IPS-NIHi11 (cell line): ENCODE data around the gene HIPK1.
A peak's percentile ranks its signal among the peaks of the same experiment; 100 is the strongest.
"Not testable (repeated sequence)": the region's sequence is repeated elsewhere in the genome, so short reads cannot be mapped to it uniquely, and the experiment has no call there.

Source experiments
- DNase-seq: peaks from one replicate; pipeline ENCODE4 v3.0.0; 2012; ENCODE audit warnings: mixed read lengths, low spot score

HIPK1 gene

GRCh38 chr1:113945329-113945728 lies 16.2 kb downstream of the HIPK1 start:
- DNase-seq, result no peak

- peak; percentile 14 for DNase-seq
These were observed 17.0 kb downstream of the HIPK1 start for GRCh38 chr1:113946112-113946511.

- no peak for DNase-seq
These were observed 17.7 kb downstream of the HIPK1 start for GRCh38 chr1:113946678-113947387.

GRCh38 chr1:113947388-113948107 lies 18.4 kb downstream of the HIPK1 start:
- no peak for DNase-seq

GRCh38 chr1:113948151-113948550 lies 19.0 kb downstream of the HIPK1 start:
- DNase-seq, result not testable (repeated sequence)

- no peak for DNase-seq
These were observed 19.9 kb downstream of the HIPK1 start for GRCh38 chr1:113949007-113949406.

- no peak for DNase-seq
These were observed 21.8 kb downstream of the HIPK1 start for GRCh38 chr1:113950908-113951307.

GRCh38 chr1:113951719-113952118 lies 22.6 kb downstream of the HIPK1 start:
- DNase-seq, result no peak

- DNase-seq, result no peak
These were observed 28.9 kb downstream of the HIPK1 start for GRCh38 chr1:113957984-113958383.

GRCh38 chr1:113958691-113959090 lies 29.6 kb downstream of the HIPK1 start:
- DNase-seq, result no peak

- no peak for DNase-seq
These were observed 34.3 kb downstream of the HIPK1 start for GRCh38 chr1:113963281-113963906.

- no peak for DNase-seq
These were observed 36.7 kb downstream of the HIPK1 start for GRCh38 chr1:113965703-113966412.

GRCh38 chr1:113972954-113973353 lies 43.8 kb downstream of the HIPK1 start:
- no peak for DNase-seq

GRCh38 chr1:113975211-113975895 lies 46.2 kb downstream of the HIPK1 start:
- no peak for DNase-seq

GRCh38 chr1:113976609-113977278 lies 47.6 kb downstream of the HIPK1 start:
- peak; percentile 58 for DNase-seq

GRCh38 chr1:113977906-113978305 lies 48.8 kb downstream of the HIPK1 start:
- no peak for DNase-seq

GRCh38 chr1:113978863-113979702 lies 50.0 kb downstream of the HIPK1 start, which contains the start of gene OLFML3:
OLFML3 (plus strand) TSS chr1:113979474; CDS start chr1:113979517, 43 bp downstream.
- DNase-seq, result peak; percentile 73

- no peak for DNase-seq
These were observed 51.0 kb downstream of the HIPK1 start for GRCh38 chr1:113980110-113980509.

GRCh38 chr1:113981962-113982931 lies 53.1 kb downstream of the HIPK1 start:
- DNase-seq, result peak; percentile 31
